ENCODE measurements around the gene SNAPC2.

DNA sequence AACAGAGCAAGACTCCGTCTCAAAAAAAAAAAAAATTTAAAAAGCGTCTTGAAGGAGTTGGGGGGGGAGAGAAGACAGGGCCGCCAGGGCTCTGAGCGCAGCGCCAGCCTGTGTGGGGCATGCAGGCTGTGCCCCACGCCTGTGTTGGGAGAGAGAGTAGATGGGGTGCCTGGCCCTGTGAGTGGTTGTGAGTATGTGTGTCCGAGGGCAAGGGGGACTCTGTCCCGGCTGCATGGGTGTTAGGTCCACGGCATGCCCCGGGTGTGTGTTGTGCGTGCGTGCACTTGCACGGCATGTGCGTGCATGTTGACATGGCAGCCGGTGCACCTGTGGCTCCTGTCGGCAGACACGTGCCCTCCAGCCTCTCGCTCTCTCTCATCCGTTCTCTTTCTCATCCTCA, 13.0 kb upstream of the SNAPC2 start:
- TF ChIP-seq CTCF (conservative IDR thresholded peaks at IDR 0.05 in 1 of 2, IDR thresholded peaks at IDR 0.05 in 1 of 2; ENCODE audit: extremely low read depth in 1 of 2, insufficient read depth in 1 of 2, low read depth in 1 of 2, low read length in 2 of 2) (no peak), EZH2 (IDR thresholded peaks at IDR 0.05; ENCODE audit: borderline replicate concordance, low read length) (no peak)
